ENCODE results near the gene TC2N. TPM values are rescaled to one million over a fixed set of nuclear protein-coding genes. Genes with fewer than 3 reads are reported as not detected.

The TC2N gene
- total and polyA plus RNA-seq, 4 donors, result 0.62 to 6.4 (median 1.6) TPM

DNA sequence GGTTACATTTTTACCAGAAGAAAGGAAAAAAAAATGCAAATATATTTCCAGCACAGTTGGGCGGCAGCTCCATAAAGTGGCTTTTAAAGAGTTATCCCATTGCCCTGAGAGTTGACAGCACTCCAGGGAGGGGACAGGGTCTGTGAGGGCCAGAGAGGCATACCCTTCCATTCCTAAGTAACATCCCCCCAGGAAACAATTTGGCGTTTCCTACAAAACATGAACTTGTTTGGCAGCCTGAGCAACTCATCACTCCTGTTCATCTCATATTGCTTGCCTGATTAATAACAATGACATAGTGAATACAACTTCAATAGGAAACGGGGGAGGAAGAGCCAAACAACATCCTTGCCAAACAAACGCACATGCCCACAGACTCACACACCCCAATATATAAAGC is 23.3 kb downstream of the TC2N start:
- 83% methylated on average over 4 of the region's 4 CpGs for WGBS
- H3K4me3 ChIP-seq (ENCODE audit: low read depth in 1 of 3, low read length in 3 of 3), result no peak overlapping the region

DNA sequence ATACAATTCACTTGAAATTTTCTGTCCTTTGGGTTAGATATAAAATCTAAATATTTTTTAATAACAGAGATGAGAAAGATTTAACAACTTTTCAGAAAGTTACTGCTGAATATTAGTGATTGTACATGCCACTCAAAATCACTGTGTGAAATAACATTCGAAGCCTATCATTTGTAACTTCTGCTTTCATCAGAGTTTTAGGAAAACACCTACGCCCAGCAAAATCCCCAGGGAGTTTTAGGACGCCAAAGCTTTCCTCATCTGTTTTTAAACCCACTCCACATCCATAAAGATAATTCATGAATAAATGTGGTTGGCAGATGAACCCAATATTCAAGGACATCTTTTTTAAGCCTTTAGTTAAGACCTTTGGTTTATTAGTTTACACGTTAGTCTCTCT is 23.9 kb downstream of the TC2N start:
- no peak overlapping the region for H3K4me3 ChIP-seq (ENCODE audit: low read depth in 1 of 3, low read length in 3 of 3)
- DNase-seq (ENCODE audit: low spot score), result no peak
- TF ChIP-seq RXRA (IDR thresholded peaks at IDR 0.05), result no peak
- no peak for TF ChIP-seq GABPA (IDR thresholded peaks at IDR 0.05 in 1 of 2, conservative IDR thresholded peaks at IDR 0.05 in 1 of 2)
- TF ChIP-seq TAF1 (conservative IDR thresholded peaks at IDR 0.05), result no peak
- TF ChIP-seq NR2F2 (IDR thresholded peaks at IDR 0.05), result no peak
- TF ChIP-seq, protein P1, sequence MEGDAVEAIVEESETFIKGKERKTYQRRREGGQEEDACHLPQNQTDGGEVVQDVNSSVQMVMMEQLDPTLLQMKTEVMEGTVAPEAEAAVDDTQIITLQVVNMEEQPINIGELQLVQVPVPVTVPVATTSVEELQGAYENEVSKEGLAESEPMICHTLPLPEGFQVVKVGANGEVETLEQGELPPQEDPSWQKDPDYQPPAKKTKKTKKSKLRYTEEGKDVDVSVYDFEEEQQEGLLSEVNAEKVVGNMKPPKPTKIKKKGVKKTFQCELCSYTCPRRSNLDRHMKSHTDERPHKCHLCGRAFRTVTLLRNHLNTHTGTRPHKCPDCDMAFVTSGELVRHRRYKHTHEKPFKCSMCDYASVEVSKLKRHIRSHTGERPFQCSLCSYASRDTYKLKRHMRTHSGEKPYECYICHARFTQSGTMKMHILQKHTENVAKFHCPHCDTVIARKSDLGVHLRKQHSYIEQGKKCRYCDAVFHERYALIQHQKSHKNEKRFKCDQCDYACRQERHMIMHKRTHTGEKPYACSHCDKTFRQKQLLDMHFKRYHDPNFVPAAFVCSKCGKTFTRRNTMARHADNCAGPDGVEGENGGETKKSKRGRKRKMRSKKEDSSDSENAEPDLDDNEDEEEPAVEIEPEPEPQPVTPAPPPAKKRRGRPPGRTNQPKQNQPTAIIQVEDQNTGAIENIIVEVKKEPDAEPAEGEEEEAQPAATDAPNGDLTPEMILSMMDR (IDR thresholded peaks at IDR 0.05; ENCODE audit: low read depth, low read length, missing input control), result no peak
- TF ChIP-seq HNF4G (IDR thresholded peaks at IDR 0.05), result no peak
- TF ChIP-seq JUND (IDR thresholded peaks at IDR 0.05), result no peak
- no peak for TF ChIP-seq RAD21 (IDR thresholded peaks at IDR 0.05)
- TF ChIP-seq FOXA2 (IDR thresholded peaks at IDR 0.05), result no peak
- TF ChIP-seq YY1 (IDR thresholded peaks at IDR 0.05), result no peak
- TF ChIP-seq, protein P2, sequence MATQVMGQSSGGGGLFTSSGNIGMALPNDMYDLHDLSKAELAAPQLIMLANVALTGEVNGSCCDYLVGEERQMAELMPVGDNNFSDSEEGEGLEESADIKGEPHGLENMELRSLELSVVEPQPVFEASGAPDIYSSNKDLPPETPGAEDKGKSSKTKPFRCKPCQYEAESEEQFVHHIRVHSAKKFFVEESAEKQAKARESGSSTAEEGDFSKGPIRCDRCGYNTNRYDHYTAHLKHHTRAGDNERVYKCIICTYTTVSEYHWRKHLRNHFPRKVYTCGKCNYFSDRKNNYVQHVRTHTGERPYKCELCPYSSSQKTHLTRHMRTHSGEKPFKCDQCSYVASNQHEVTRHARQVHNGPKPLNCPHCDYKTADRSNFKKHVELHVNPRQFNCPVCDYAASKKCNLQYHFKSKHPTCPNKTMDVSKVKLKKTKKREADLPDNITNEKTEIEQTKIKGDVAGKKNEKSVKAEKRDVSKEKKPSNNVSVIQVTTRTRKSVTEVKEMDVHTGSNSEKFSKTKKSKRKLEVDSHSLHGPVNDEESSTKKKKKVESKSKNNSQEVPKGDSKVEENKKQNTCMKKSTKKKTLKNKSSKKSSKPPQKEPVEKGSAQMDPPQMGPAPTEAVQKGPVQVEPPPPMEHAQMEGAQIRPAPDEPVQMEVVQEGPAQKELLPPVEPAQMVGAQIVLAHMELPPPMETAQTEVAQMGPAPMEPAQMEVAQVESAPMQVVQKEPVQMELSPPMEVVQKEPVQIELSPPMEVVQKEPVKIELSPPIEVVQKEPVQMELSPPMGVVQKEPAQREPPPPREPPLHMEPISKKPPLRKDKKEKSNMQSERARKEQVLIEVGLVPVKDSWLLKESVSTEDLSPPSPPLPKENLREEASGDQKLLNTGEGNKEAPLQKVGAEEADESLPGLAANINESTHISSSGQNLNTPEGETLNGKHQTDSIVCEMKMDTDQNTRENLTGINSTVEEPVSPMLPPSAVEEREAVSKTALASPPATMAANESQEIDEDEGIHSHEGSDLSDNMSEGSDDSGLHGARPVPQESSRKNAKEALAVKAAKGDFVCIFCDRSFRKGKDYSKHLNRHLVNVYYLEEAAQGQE (IDR thresholded peaks at IDR 0.05), result no peak
- no peak for TF ChIP-seq HNF4A (conservative IDR thresholded peaks at IDR 0.05)
- TF ChIP-seq FOXA1 (IDR thresholded peaks at IDR 0.05), result no peak
- TF ChIP-seq, protein P3, sequence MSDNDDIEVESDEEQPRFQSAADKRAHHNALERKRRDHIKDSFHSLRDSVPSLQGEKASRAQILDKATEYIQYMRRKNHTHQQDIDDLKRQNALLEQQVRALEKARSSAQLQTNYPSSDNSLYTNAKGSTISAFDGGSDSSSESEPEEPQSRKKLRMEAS (IDR thresholded peaks at IDR 0.05), result no peak
- TF ChIP-seq, protein P4, sequence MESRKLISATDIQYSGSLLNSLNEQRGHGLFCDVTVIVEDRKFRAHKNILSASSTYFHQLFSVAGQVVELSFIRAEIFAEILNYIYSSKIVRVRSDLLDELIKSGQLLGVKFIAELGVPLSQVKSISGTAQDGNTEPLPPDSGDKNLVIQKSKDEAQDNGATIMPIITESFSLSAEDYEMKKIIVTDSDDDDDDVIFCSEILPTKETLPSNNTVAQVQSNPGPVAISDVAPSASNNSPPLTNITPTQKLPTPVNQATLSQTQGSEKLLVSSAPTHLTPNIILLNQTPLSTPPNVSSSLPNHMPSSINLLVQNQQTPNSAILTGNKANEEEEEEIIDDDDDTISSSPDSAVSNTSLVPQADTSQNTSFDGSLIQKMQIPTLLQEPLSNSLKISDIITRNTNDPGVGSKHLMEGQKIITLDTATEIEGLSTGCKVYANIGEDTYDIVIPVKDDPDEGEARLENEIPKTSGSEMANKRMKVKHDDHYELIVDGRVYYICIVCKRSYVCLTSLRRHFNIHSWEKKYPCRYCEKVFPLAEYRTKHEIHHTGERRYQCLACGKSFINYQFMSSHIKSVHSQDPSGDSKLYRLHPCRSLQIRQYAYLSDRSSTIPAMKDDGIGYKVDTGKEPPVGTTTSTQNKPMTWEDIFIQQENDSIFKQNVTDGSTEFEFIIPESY (IDR thresholded peaks at IDR 0.05), result no peak
- H3K9ac ChIP-seq (ENCODE audit: low read depth in 1 of 2, low read length in 2 of 2), result no peak overlapping the region
- no peak overlapping the region for H3K27ac ChIP-seq (ENCODE audit: low read depth in 1 of 2, low read length in 2 of 2)
- 86% methylated on average over 4 of the region's 4 CpGs for WGBS
- H3K9me3 ChIP-seq (ENCODE audit: control insufficient read depth in 4 of 4, low read length in 3 of 4), result no peaks in the 10 kb centered on the region
- H3K27me3 ChIP-seq (ENCODE audit: control insufficient read depth in 4 of 4, insufficient read depth in 4 of 4, low read length in 3 of 4), result no peaks in the 10 kb centered on the region
- H3K4me1 ChIP-seq (ENCODE audit: control insufficient read depth in 4 of 4, insufficient read depth in 4 of 4, low read length in 3 of 4), result no peaks in the 10 kb centered on the region
- H3K36me3 ChIP-seq (ENCODE audit: control insufficient read depth in 4 of 4, insufficient read depth in 3 of 4, low read depth in 1 of 4, low read length in 3 of 4), result no peaks in the 10 kb centered on the region

More for the DNA sequence above, 23.3 kb downstream of the TC2N start:
- Histone ChIP-seq H3K27me3 (ENCODE audit: control insufficient read depth in 4 of 4, insufficient read depth in 4 of 4, low read length in 3 of 4) (no peaks in the 10 kb centered on the region), H3K4me1 (ENCODE audit: control insufficient read depth in 4 of 4, insufficient read depth in 4 of 4, low read length in 3 of 4) (no peaks in the 10 kb centered on the region), H3K27ac (ENCODE audit: low read depth in 1 of 2, low read length in 2 of 2) (no peak overlapping the region), H3K36me3 (ENCODE audit: control insufficient read depth in 4 of 4, insufficient read depth in 3 of 4, low read depth in 1 of 4, low read length in 3 of 4) (no peaks in the 10 kb centered on the region), H3K9ac (ENCODE audit: low read depth in 1 of 2, low read length in 2 of 2) (no peak overlapping the region), H3K9me3 (ENCODE audit: control insufficient read depth in 4 of 4, low read length in 3 of 4) (no peaks in the 10 kb centered on the region)
- no peak for DNase-seq (ENCODE audit: low spot score)
- no peak for TF ChIP-seq FOXA2 (IDR thresholded peaks at IDR 0.05)
- TF ChIP-seq FOXA1 (IDR thresholded peaks at IDR 0.05), result no peak
- TF ChIP-seq, protein P4 (IDR thresholded peaks at IDR 0.05), result no peak
- TF ChIP-seq YY1 (IDR thresholded peaks at IDR 0.05), result no peak
- no peak for TF ChIP-seq HNF4A (conservative IDR thresholded peaks at IDR 0.05)
- TF ChIP-seq NR2F2 (IDR thresholded peaks at IDR 0.05), result no peak
